Cardiac muscle cell (in vitro differentiated cells and primary cell): ENCODE data around the gene TRAPPC8. TPM values are rescaled to one million over a fixed set of nuclear protein-coding genes. Genes with fewer than 3 reads are reported as not detected.
A peak's percentile ranks its signal among the peaks of the same experiment; 100 is the strongest.
"Not testable (repeated sequence)": the region's sequence is repeated elsewhere in the genome, so short reads cannot be mapped to it uniquely, and the experiment has no call there.

Experiments
- DNase-seq, 2 donors: peaks; one replicate each; pipeline versions ENCODE4 v3.0.0 to v3.0.0-alpha.2; 2010 to 2017; ENCODE audit warnings: low read depth in 1 of 2, low spot score in 1 of 2
- H3K27ac ChIP-seq: fragments of 200-600 bp; sonication (generic); 2 replicates; pipeline ENCODE4 v1.5.1; 2016
- H3K27me3 ChIP-seq: fragments of 200-600 bp; sonication (generic); 2 replicates; pipeline ENCODE4 v1.6.0; 2016; ENCODE audit warnings: control low read depth
- H3K36me3 ChIP-seq: fragments of 200-600 bp; sonication (generic); 2 replicates; pipeline ENCODE4 v1.5.1; 2016; ENCODE audit warnings: control low read depth
- H3K4me1 ChIP-seq: fragments of 200-600 bp; sonication (generic); 2 replicates; pipeline ENCODE4 v1.8.1; 2017; ENCODE audit warnings: low read depth, mild to moderate bottlenecking, mixed run types
- H3K4me3 ChIP-seq: fragments of 200-600 bp; sonication (generic); 2 replicates; pipeline ENCODE4 v1.5.1; 2016; ENCODE audit warnings: mild to moderate bottlenecking
- H3K9me3 ChIP-seq: fragments of 200-600 bp; sonication (generic); 2 replicates; pipeline ENCODE4 v1.5.1; 2017; ENCODE audit warnings: low read depth, mild to moderate bottlenecking, control low read depth
- polyA plus RNA-seq: library from polyadenylated mRNA; unstranded; fragments of >200 nt; fragmentation: Nextera tagmentation; extraction: Ambion mirVana; gene quantifications from 2 replicates; pipeline ENCODE4 v1.2.1, GENCODE V29; 2016
- total RNA-seq: library from RNA; depleted of rRNA; stranded (reverse); fragments of >200 nt; gene quantifications from 2 replicates; pipeline ENCODE4 v1.2.3, GENCODE V29; 2016
- TF ChIP-seq, protein P1 (sequence below): IDR thresholded peaks from 2 replicates; pipeline ENCODE4 v1.5.1; 2012; ENCODE audit warnings: low read depth, mild to moderate bottlenecking, low read length

Gene TRAPPC8
- total and polyA plus RNA-seq, 2 experiments from 2014 or later, result 11.8 to 25.7 TPM

DNA sequence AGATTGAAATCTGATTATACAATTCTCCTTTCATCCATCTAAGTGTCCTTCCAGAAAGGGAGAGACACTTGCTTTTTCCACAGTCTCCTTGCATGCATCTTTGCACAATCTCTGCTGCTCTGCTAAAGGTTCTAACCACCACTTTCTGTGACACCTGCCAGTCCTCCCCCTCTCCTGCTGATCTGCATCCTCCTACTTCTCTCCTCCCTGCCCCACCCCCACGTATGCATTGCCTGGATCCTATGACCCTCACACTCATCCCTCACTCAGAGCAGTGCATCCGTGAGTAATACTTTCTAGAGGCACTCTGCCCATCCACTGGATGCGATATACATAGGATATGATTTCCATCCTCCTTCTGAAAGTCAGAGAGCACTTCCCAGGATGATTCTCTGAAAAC lies 27.7 kb upstream of the TRAPPC8 start:
- TF ChIP-seq, protein P1, sequence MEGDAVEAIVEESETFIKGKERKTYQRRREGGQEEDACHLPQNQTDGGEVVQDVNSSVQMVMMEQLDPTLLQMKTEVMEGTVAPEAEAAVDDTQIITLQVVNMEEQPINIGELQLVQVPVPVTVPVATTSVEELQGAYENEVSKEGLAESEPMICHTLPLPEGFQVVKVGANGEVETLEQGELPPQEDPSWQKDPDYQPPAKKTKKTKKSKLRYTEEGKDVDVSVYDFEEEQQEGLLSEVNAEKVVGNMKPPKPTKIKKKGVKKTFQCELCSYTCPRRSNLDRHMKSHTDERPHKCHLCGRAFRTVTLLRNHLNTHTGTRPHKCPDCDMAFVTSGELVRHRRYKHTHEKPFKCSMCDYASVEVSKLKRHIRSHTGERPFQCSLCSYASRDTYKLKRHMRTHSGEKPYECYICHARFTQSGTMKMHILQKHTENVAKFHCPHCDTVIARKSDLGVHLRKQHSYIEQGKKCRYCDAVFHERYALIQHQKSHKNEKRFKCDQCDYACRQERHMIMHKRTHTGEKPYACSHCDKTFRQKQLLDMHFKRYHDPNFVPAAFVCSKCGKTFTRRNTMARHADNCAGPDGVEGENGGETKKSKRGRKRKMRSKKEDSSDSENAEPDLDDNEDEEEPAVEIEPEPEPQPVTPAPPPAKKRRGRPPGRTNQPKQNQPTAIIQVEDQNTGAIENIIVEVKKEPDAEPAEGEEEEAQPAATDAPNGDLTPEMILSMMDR, result no peak
- no peak for DNase-seq
- Histone ChIP-seq H3K27me3 (no peaks in the 10 kb centered on the region), H3K4me3 (no peak overlapping the region), H3K4me1 (no peaks in the 10 kb centered on the region), H3K9me3 (no peaks in the 10 kb centered on the region), H3K27ac (no peak overlapping the region), H3K36me3 (no peaks in the 10 kb centered on the region)

DNA sequence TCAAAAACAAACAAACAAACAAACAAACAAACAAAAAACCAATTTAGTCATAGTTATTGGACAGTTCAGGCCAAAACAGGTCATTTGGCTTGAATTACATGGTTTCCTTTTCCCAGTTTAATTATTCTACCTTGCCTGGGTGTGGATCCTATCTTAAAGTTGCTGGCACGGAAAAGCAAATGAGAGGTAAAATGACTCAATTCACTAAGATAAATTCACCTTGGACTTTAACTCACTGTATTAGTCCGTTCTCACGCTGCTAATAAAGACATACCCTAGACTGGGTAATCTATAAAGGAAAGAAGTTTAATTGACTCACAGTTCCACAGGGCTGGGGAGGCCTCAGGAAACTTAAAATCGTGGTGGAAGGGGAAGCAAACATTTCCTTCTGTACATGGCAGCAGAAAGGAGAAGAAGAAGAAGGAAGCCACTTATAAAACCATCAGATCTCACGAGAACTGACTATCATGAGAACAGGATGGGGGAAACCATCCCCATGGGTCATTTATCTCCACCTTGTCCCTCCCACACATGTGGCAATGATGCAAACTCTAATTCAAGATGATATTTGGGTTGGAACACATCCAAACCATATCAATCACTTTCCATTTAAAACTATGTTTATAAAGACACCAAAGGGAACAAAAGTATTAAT lies 22.5 kb upstream of the TRAPPC8 start:
- TF ChIP-seq, protein P1, result no peak
- H3K4me3 ChIP-seq, result no peak overlapping the region
- H3K4me1 ChIP-seq, result no peaks in the 10 kb centered on the region
- no peaks in the 10 kb centered on the region for H3K9me3 ChIP-seq
- no peaks in the 10 kb centered on the region for H3K36me3 ChIP-seq
- H3K27ac ChIP-seq, result no peak overlapping the region
- DNase-seq, result no peak
- no peaks in the 10 kb centered on the region for H3K27me3 ChIP-seq

DNA sequence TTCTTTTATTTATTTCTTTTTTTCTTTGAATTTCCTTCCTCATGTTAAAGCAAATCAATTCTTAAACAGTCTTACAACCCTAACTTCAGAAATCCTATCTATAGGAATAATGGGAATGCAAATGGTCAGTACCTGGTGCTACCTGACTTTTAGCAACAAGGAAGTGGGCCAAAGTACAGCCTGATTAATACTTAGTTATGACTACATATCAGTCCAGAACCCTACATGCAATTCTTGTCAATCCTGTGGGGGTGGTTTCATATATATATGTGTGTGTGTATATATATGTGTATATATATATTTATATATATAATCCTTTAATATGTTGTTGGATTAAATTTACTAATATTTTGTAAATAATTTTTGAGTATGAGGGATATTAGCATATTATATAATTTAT lies 14.8 kb upstream of the TRAPPC8 start:
- no peaks in the 10 kb centered on the region for H3K27me3 ChIP-seq
- no peaks in the 10 kb centered on the region for H3K36me3 ChIP-seq
- no peaks in the 10 kb centered on the region for H3K4me1 ChIP-seq
- H3K4me3 ChIP-seq, result no peak overlapping the region
- no peak for DNase-seq
- no peaks in the 10 kb centered on the region for H3K9me3 ChIP-seq
- no peak overlapping the region for H3K27ac ChIP-seq
- TF ChIP-seq, protein P1, result no peak

DNA sequence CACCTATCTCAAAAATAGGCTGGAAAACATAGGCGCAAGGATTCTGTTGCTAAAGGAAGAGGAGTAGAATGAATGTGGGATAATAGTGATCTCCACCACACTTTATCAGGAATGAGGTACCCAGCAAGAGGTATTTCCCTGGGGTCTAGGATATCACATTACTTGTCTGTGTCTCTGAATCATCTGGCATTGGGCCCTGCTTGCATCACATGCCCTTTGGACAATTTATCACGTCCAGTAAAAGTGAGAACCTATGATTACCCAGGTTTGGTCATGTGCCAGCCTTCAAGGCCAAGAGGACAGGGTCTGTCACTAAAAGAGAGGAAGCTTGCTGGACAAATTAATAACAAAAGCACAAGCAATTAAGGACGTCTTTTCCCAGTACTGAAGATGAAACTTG lies 11.4 kb upstream of the TRAPPC8 start:
- Histone ChIP-seq H3K27ac (no peak overlapping the region), H3K27me3 (no peaks in the 10 kb centered on the region), H3K4me1 (no peaks in the 10 kb centered on the region), H3K36me3 (no peaks in the 10 kb centered on the region), H3K9me3 (no peaks in the 10 kb centered on the region), H3K4me3 (no peak overlapping the region)
- TF ChIP-seq, protein P1, result no peak
- DNase-seq, result peak in 1 of 2 donors; percentile 44

DNA sequence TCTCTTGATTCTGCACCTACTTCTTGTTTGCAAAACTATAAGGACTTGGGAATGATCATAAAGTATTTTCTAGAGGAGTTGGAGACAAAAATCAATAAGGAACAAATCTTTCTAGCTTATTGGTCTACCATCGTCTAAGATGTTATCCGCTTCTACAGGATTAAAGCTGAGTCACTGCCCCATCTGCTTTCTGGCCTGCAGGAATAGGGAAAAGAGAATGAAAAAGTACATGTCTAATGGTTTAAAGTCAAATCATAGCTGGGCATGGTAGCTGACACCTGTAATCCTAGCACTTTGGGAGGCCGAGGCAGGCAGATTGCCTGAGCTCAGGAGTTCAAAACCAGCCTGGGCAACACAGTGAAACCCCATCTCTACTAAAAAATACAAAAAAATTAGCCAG lies 10.8 kb upstream of the TRAPPC8 start:
- H3K27me3 ChIP-seq, H3K9me3 ChIP-seq, H3K4me3 ChIP-seq, H3K27ac ChIP-seq, DNase-seq, H3K4me1 ChIP-seq, H3K36me3 ChIP-seq: not testable (repeated sequence)

DNA sequence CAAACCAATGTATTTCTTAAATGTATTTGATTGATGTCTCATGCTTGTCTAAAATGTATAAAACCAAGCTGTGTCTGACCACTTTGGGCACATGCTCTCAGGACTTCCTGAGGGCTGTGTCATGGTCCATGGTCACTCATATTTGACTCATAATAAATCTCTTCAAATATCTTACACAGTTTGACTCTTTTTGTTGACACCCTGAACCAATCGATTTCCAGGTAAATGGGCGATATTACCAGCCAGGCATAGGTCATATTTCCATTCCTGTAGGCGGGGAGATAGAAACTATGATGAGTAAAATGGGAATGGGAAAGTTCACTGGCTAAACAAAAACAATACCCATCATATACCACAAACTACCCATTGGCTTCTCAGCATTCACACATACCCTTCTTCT lies 9.3 kb upstream of the TRAPPC8 start:
- Histone ChIP-seq H3K4me1 (no peaks in the 10 kb centered on the region), H3K36me3 (no peaks in the 10 kb centered on the region), H3K27ac (no peak overlapping the region), H3K9me3 (no peaks in the 10 kb centered on the region), H3K27me3 (no peaks in the 10 kb centered on the region), H3K4me3 (no peak overlapping the region)
- DNase-seq, result no peak
- TF ChIP-seq, protein P1, result no peak
